NCI-H2196 (cell line): Measurements from ENCODE around the gene METTL1.
"Not testable (repeated sequence)": the region's sequence is repeated elsewhere in the genome, so short reads cannot be mapped to it uniquely, and the experiment has no call there.

Experiments
- DNase-seq: peaks from one replicate; lab custom pipeline; 2025; ENCODE audit not compliant: unreplicated experiment; lab: John Stamatoyannopoulos, UW

Gene METTL1

GRCh38 chr12:57724936-57725740, 46.8 kb downstream of the METTL1 start:
- no peak for DNase-seq

GRCh38 chr12:57724003-57724935, 47.6 kb downstream of the METTL1 start:
- no peak for DNase-seq

- DNase-seq, result no peak
Observed at GRCh38 chr12:57723630-57723962, 48.3 kb downstream of the METTL1 start.

GRCh38 chr12:57722716-57723629, 48.9 kb downstream of the METTL1 start:
- no peak for DNase-seq

- DNase-seq, result not testable (repeated sequence)
Observed at GRCh38 chr12:57721846-57722608, 49.9 kb downstream of the METTL1 start.

DNA sequence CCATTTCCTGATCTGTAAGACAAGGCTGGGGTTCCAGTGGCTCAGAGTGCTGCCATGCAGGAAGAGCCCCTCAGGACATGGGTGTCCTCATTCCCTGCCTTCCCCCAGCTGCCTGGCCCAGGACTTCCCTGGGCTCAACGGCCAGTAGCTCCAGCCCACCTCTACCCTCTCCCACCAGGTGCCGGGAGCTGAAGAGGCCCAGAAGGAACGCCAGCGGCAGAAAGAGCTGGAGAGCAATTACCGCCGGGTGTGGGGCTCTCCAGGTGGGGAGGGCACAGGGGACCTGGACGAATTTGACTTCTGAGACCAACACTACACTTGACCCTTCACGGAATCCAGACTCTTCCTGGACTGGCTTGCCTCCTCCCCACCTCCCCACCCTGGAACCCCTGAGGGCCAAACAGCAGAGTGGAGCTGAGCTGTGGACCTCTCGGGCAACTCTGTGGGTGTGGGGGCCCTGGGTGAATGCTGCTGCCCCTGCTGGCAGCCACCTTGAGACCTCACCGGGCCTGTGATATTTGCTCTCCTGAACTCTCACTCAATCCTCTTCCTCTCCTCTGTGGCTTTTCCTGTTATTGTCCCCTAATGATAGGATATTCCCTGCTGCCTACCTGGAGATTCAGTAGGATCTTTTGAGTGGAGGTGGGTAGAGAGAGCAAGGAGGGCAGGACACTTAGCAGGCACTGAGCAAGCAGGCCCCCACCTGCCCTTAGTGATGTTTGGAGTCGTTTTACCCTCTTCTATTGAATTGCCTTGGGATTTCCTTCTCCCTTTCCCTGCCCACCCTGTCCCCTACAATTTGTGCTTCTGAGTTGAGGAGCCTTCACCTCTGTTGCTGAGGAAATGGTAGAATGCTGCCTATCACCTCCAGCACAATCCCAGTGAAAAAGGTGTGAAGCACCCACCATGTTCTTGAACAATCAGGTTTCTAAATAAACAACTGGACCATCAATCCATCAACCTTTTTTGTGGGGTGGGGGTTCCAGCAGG, 51.0 kb downstream of the METTL1 start:
- no peak for DNase-seq

DNA sequence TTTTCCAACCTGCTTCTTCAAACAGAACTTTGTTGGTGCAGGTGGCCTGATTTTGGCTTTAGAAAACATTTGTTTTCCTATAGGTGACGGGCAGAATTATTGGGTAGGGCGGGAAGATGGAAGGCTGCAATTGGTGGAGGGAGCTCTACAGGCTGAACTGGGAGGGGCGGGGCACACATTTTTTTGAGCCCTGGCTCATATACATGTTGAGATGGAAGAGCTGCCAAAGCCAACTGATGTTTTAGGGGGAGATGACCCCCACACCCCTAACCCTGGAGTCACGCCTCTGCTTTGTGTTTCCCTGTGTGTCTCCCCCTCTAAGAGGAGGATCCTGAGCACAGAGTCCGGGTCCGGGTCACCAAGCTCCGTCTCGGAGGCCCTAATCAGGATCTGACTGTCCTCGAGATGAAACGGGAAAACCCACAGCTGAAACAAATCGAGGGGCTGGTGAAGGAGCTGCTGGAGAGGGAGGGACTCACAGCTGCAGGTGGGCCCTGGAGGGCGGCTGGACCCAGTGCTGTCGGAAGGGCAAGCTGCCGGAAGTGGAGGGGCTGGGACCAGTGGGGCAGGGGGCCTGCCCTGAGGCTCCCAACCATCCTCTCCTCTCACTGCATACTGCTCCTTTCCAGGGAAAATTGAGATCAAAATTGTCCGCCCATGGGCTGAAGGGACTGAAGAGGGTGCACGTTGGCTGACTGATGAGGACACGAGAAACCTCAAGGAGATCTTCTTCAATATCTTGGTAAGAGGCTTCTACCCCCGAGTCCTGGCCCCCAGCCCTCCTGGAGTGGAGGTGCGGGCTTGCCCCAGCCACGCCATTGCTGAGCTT, 51.9 kb downstream of the METTL1 start:
- no peak for DNase-seq

DNA sequence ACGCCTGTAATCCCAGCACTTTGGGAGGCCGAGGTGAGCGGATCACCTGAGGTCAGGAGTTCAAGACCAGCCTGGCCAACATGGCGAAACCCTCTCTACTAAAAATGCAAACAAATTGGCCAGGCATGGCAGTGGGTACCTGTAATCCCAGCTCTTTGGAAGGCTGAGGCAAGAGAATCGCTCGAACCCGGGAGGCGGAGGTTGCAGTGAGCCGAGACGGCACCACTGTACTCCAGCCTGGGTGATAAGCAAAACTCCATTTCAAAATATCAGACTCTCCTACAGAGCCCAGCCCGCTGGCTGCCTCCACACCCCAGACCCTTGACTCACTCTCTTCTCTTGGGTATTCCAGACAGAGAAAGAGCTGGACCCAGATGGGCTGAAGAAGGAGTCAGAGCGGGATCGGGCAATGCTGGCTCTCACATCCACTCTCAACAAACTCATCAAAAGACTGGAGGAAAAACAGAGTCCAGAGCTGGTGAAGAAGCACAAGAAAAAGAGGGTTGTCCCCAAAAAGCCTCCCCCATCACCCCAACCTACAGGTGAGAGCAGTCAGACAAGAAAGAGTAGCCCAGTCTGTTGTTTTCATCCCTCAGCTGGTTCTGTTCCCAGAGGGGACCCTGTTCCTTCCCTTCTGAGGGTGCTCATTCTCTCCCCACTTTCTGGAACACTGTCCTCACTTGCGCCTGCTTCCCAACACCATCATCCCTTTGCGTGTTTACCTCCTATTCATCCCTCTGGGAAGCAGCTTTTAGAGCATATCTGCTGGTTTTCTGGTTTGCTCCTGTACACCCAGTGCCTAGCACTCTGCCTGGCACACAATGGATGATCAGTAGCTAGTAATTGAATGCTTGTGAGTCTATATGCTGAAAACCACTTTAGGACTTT, 53.0 kb downstream of the METTL1 start:
- no peak for DNase-seq
